MM.1S (cell line): Measurements from ENCODE around the gene SPCS3.

Experiments used
- EZH2 ChIP-seq: fragments of 300-600 bp; sonication (generic); optimal IDR thresholded peaks from 2 replicates; pipeline ENCODE3; 2017; ENCODE audit warnings: low read depth, mild to moderate bottlenecking, antibody characterized with exemption, low read length, mixed read lengths
- TF ChIP-seq, protein P1 (sequence below): fragments of 300-600 bp; sonication (generic); IDR thresholded peaks from 2 replicates; pipeline ENCODE4 v1.5.1; 2016; ENCODE audit warnings: antibody characterized with exemption, low read length, mixed read lengths

DNA sequence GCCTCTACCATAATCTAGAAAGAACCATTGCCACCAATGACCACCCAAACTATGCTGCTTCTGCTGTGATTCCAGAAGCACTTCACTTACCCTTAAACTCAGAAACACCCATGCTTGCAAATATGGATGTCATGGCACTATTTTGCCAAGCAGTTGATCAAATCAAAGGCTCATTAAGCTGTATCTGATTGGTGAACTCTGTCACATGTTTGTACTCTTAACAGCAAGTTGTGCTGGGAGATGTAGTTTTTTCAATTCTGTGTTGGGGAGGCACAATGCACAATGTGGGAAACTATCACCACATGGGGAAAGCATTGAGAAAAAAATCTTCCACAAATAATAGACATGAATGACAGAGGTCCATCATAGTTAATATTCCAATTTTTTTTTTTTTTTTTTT is 19.2 kb upstream of the SPCS3 start:
- TF ChIP-seq EZH2 = no peak
- TF ChIP-seq, protein P1, sequence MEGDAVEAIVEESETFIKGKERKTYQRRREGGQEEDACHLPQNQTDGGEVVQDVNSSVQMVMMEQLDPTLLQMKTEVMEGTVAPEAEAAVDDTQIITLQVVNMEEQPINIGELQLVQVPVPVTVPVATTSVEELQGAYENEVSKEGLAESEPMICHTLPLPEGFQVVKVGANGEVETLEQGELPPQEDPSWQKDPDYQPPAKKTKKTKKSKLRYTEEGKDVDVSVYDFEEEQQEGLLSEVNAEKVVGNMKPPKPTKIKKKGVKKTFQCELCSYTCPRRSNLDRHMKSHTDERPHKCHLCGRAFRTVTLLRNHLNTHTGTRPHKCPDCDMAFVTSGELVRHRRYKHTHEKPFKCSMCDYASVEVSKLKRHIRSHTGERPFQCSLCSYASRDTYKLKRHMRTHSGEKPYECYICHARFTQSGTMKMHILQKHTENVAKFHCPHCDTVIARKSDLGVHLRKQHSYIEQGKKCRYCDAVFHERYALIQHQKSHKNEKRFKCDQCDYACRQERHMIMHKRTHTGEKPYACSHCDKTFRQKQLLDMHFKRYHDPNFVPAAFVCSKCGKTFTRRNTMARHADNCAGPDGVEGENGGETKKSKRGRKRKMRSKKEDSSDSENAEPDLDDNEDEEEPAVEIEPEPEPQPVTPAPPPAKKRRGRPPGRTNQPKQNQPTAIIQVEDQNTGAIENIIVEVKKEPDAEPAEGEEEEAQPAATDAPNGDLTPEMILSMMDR = no peak
